Activated B cell treated with CpG ODN at 0.5 μM for 24 hours (primary cell): ENCODE data around the gene WDR7. TPM values are rescaled to one million over a fixed set of nuclear protein-coding genes. Genes with fewer than 3 reads are reported as not detected.

Experiments
- ATAC-seq: fragments of 200-7000 bp; cut with Tn5 transposase; one replicate; pipeline ENCODE4 v1.10.0; 2021; ENCODE audit warnings: low read depth, mild to moderate bottlenecking, moderate library complexity
- CTCF ChIA-PET: fragments of 350-600 bp; sonication (Branson Sonifier 250); formaldehyde crosslinking; loops from one replicate; lab custom pipeline; 2021; ENCODE audit warnings: antibody characterized with exemption; lab: Charles Lee
- POLR2A ChIA-PET: fragments of 350-600 bp; sonication (Branson Sonifier 250); formaldehyde crosslinking; loops from one replicate; lab custom pipeline; 2021; ENCODE audit warnings: antibody characterized with exemption; lab: Charles Lee
- DNase-seq: peaks from one replicate; pipeline ENCODE4 v3.0.0; 2022
- H3K27ac Mint-ChIP-seq: one replicate; pipeline ENCODE4 v1.8.0; 2020; ENCODE audit warnings: mixed read lengths
- H3K27me3 Mint-ChIP-seq: one replicate; pipeline ENCODE4 v1.8.0; 2021; ENCODE audit warnings: mixed read lengths
- H3K36me3 Mint-ChIP-seq: one replicate; pipeline ENCODE4 v1.8.0; 2021; ENCODE audit warnings: low read depth, mixed read lengths
- H3K4me1 Mint-ChIP-seq: one replicate; pipeline ENCODE4 v1.8.0; 2021; ENCODE audit warnings: mixed read lengths
- H3K4me3 Mint-ChIP-seq: one replicate; pipeline ENCODE4 v1.8.0; 2020; ENCODE audit warnings: mild to moderate bottlenecking, mixed read lengths
- H3K9me3 Mint-ChIP-seq: one replicate; pipeline ENCODE4 v1.8.0; 2020; ENCODE audit warnings: mixed read lengths
- intact Hi-C: fragments of 100-400 bp; cut with micrococcal nuclease; formaldehyde crosslinking; loops from one replicate; pipeline ENCODE4 v1.15.1; 2024
- total RNA-seq: library from RNA; stranded (reverse); gene quantifications from 2 replicates; pipeline ENCODE4 v1.2.3, GENCODE V29; 2022
- TF ChIP-seq, protein P1 (sequence below): fragments of 200-600 bp; IDR thresholded peaks from one replicate; pipeline ENCODE4 v1.8.0; 2022; ENCODE audit warnings: antibody characterized with exemption, mild to moderate bottlenecking

Gene WDR7
- total RNA-seq, 1 donor from 2014 or later, result 33.4 TPM

DNA sequence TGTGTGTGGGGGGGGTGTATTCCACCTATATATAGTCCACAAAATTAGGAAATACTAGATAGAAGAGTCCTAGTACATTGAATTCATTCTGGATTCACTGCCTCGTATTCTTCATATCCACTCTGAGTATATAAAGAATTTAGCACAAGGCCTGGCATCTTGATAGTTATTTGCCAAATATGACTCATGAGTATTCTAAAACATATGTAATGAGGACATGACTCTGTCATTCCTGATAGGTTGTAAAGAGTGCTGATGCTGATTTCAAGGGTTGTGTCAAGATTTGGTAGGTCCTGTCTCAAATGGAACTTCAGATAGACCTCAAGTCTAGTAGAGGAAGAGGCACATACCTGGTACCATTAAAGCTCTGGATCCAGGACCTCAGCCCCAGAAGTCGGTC is 322.3 kb downstream of the WDR7 start:
- ATAC-seq, result no peak
- TF ChIP-seq, protein P1, sequence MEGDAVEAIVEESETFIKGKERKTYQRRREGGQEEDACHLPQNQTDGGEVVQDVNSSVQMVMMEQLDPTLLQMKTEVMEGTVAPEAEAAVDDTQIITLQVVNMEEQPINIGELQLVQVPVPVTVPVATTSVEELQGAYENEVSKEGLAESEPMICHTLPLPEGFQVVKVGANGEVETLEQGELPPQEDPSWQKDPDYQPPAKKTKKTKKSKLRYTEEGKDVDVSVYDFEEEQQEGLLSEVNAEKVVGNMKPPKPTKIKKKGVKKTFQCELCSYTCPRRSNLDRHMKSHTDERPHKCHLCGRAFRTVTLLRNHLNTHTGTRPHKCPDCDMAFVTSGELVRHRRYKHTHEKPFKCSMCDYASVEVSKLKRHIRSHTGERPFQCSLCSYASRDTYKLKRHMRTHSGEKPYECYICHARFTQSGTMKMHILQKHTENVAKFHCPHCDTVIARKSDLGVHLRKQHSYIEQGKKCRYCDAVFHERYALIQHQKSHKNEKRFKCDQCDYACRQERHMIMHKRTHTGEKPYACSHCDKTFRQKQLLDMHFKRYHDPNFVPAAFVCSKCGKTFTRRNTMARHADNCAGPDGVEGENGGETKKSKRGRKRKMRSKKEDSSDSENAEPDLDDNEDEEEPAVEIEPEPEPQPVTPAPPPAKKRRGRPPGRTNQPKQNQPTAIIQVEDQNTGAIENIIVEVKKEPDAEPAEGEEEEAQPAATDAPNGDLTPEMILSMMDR, result no peak
- POLR2A ChIA-PET, result no interaction called here
- no peak for DNase-seq
- no peak overlapping the region for H3K27ac Mint-ChIP-seq
- H3K9me3 Mint-ChIP-seq, result no peaks in the 10 kb centered on the region
- H3K4me3 Mint-ChIP-seq, result no peak overlapping the region
- intact Hi-C loops, result no loop called here
- peaks cover 22% of the 10 kb centered on the region for H3K36me3 Mint-ChIP-seq
- CTCF ChIA-PET, result no interaction called here
- H3K4me1 Mint-ChIP-seq, result no peaks in the 10 kb centered on the region
- no peaks in the 10 kb centered on the region for H3K27me3 Mint-ChIP-seq

DNA sequence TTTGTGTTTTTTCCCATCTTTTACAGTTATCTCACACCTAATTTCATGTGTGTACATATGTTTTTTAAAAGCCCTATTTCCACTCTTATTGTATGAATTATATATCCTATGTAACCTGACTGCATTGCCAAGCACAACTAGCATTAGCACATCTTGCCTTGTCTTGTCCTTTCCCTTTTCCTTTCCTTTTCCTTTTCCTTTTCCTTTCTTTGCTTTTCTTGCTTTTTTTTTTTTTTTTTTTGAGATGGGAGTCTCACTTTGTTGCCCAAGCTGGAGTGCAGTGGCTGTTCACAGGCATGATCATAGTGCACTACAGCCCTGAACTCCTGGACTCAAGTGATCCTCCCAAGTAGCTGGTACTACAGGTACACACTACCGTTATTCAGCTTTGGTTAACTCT is 323.0 kb downstream of the WDR7 start:
- CTCF ChIA-PET, result no interaction called here

DNA sequence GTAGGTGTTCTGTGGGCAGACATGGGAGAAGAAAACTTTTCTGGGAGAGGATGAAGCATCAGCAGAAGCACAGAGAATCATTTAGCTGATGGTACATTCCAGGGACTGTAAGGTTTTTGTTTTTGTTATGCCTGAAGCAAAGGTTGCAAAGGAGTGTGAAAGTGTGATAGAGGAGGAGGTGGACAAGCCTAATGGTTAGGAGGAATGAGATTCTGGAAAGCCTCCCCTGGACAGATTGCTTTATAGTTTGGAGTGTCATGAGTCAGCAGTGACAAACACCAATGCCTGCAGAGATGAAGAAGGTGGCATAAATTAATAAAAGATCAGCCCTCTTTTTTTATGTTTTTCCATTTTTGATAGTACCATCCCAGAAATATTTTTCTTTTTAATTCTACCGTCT is 324.1 kb downstream of the WDR7 start:
- intact Hi-C loops, result no loop called here
- TF ChIP-seq, protein P1, result no peak
- Mint-ChIP-seq H3K4me1 (no peaks in the 10 kb centered on the region), H3K9me3 (peaks cover under 1% of the 10 kb centered on the region), H3K4me3 (no peak overlapping the region), H3K27ac (no peak overlapping the region), H3K27me3 (no peaks in the 10 kb centered on the region), H3K36me3 (peaks cover 23% of the 10 kb centered on the region)
- POLR2A ChIA-PET, result no interaction called here
- CTCF ChIA-PET, result no interaction called here
- no peak for DNase-seq
- no peak for ATAC-seq

More for the DNA sequence above, 323.0 kb downstream of the WDR7 start:
- POLR2A ChIA-PET, result interaction anchor here (0.6 kb wide), 1 partner anchor 15 kb away, joined by 3 read pairs; no protein-coding TSS in a partner anchor
- H3K27ac Mint-ChIP-seq, result no peak overlapping the region
- no peak overlapping the region for H3K4me3 Mint-ChIP-seq
- H3K36me3 Mint-ChIP-seq, result peaks cover 23% of the 10 kb centered on the region
- TF ChIP-seq, protein P1, result no peak
- no peaks in the 10 kb centered on the region for H3K27me3 Mint-ChIP-seq
- DNase-seq (no peak), ATAC-seq (no peak)
- no peaks in the 10 kb centered on the region for H3K9me3 Mint-ChIP-seq
- intact Hi-C loops, result no loop called here
- H3K4me1 Mint-ChIP-seq, result no peaks in the 10 kb centered on the region

DNA sequence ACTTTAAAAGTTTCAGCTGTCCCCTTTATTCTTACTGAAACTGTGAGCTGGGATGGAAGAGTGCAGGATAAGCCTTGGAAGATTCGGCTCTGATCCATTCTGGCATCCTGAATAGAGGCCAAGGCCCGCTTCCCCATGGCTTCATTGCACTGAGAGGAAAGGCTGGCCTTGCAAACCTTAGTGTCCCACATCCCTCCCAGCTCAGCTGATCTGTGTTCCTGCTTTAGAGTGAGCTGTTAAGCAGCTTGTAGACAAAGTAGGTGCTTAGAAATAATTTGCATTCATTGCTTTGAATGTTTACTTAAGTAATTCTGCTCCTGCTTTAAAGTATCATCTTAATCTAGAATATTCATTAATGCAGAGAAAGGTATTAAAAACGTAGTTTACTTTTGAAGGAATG is 326.1 kb downstream of the WDR7 start:
- ChIA-PET POLR2A (no interaction called here), CTCF (no interaction called here)
- H3K4me3 Mint-ChIP-seq, result no peak overlapping the region
- ATAC-seq (no peak), DNase-seq (no peak)
- peaks cover 2% of the 10 kb centered on the region for H3K4me1 Mint-ChIP-seq
- no peaks in the 10 kb centered on the region for H3K27me3 Mint-ChIP-seq
- intact Hi-C loops, result no loop called here
- peaks cover 19% of the 10 kb centered on the region for H3K36me3 Mint-ChIP-seq
- peaks cover 3% of the 10 kb centered on the region for H3K9me3 Mint-ChIP-seq
- TF ChIP-seq, protein P1, result no peak
- no peak overlapping the region for H3K27ac Mint-ChIP-seq

DNA sequence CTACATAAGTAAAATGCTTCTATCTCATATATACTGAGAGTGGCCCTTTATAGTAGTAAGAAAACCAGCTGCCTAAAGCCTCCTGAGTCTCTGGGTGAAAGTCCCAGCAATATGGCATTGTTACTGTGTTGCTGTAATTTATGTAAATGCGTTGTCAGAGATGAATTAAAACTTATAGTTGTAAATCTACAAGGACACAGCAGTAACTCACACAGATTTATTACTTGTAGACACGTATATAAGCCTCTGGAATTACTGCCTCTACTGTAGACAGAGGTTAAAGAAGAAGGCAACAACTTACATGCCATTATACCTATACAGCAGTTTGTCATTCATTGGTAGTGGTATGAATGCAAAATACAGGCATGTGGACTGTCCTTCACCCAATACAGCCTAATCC is 326.6 kb downstream of the WDR7 start:
- TF ChIP-seq, protein P1, result no peak
- POLR2A ChIA-PET, result no interaction called here
- ATAC-seq (no peak), DNase-seq (no peak)
- Mint-ChIP-seq H3K27me3 (no peaks in the 10 kb centered on the region), H3K4me3 (no peak overlapping the region), H3K9me3 (peaks cover 3% of the 10 kb centered on the region), H3K27ac (no peak overlapping the region), H3K36me3 (peaks cover 19% of the 10 kb centered on the region), H3K4me1 (peaks cover 4% of the 10 kb centered on the region)
- CTCF ChIA-PET, result no interaction called here
- intact Hi-C loops, result no loop called here
